Activated CD8-positive, alpha-beta T cell treated with anti-CD3 and anti-CD28 coated beads, Interleukin-2, amount 10 ng/mL, durations not matched to agents 7 days and 5 days (primary cell): ENCODE data around the gene ROBO3. TPM values are rescaled to one million over a fixed set of nuclear protein-coding genes. Genes with fewer than 3 reads are reported as not detected.

Experiments
- ATAC-seq: fragments of 150-1000 bp; cut with Tn5 transposase; one replicate; pipeline ENCODE4 v1.10.0; 2021; ENCODE audit warnings: moderate library complexity
- CTCF ChIA-PET: fragments of 350-600 bp; sonication (Branson Sonifier 250); formaldehyde crosslinking; loops from one replicate; lab custom pipeline; 2021; ENCODE audit warnings: antibody characterized with exemption; lab: Charles Lee
- POLR2A ChIA-PET: fragments of 350-600 bp; sonication (Branson Sonifier 250); formaldehyde crosslinking; loops from one replicate; lab custom pipeline; 2021; ENCODE audit warnings: antibody characterized with exemption; lab: Charles Lee
- DNase-seq: peaks from one replicate; pipeline ENCODE4 v3.0.0-alpha.2; 2020
- H3K27ac Mint-ChIP-seq: one replicate; pipeline ENCODE4 v1.8.0; 2021; ENCODE audit warnings: mild to moderate bottlenecking, mixed read lengths
- H3K27me3 Mint-ChIP-seq: one replicate; pipeline ENCODE4 v1.8.0; 2021; ENCODE audit warnings: low read depth, mixed read lengths
- H3K36me3 Mint-ChIP-seq: one replicate; pipeline ENCODE4 v1.8.0; 2021; ENCODE audit warnings: low read depth, mixed read lengths
- H3K4me1 Mint-ChIP-seq: one replicate; pipeline ENCODE4 v1.8.0; 2021; ENCODE audit warnings: low read depth, mixed read lengths
- H3K4me3 Mint-ChIP-seq: one replicate; pipeline ENCODE4 v1.8.0; 2021; ENCODE audit warnings: mild to moderate bottlenecking, mixed read lengths
- H3K9me3 Mint-ChIP-seq: one replicate; pipeline ENCODE4 v1.8.0; 2022; ENCODE audit warnings: mixed read lengths; ENCODE audit not compliant: insufficient read depth
- total RNA-seq, 2 experiments: library from RNA; stranded (reverse); gene quantifications; one replicate each; pipeline ENCODE4 v1.2.3, GENCODE V29; 2021

Gene ROBO3
- total RNA-seq, 2 experiments from 2014 or later, result 9.4 to 10.5 TPM

DNA sequence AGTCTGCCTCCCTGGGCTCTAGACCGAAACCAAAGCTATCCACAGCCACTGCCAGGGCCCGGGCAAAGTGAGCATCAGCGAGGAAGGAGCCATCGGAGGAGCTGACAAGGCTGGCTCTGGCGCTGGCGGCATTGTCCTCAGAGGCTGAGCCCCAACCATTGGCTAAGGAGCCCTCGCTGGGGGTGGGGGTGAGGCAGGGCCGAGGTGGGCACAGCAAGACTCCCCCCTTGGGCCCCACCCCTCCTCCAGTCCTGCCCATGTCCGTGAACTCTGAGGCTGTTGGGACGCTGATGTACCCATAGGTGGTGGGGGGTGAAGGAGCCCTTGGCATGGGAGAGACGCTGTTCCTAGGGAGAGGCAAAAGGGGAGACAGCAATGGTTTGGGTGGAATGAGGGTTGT lies 21.2 kb downstream of the ROBO3 start:
- Mint-ChIP-seq H3K4me1 (peaks cover 2% of the 10 kb centered on the region), H3K27me3 (peaks cover 10% of the 10 kb centered on the region), H3K36me3 (no peaks in the 10 kb centered on the region), H3K4me3 (no peak overlapping the region), H3K9me3 (no peaks in the 10 kb centered on the region), H3K27ac (no peak overlapping the region)
- POLR2A ChIA-PET, result no interaction called here
- CTCF ChIA-PET, result interaction anchor here (1.2 kb wide), 1 partner anchor 11 kb away, joined by 3 read pairs; the partner anchor contains the start of gene ROBO4
- DNase-seq (no peak), ATAC-seq (no peak)

- Mint-ChIP-seq H3K27me3 (peaks cover 10% of the 10 kb centered on the region), H3K9me3 (no peaks in the 10 kb centered on the region), H3K36me3 (no peaks in the 10 kb centered on the region), H3K27ac (no peak overlapping the region), H3K4me3 (no peak overlapping the region), H3K4me1 (peaks cover 2% of the 10 kb centered on the region)
- ATAC-seq (no peak), DNase-seq (no peak)
- ChIA-PET CTCF (interaction anchor here (0.9 kb wide), 1 partner anchor 11 kb away, joined by 3 read pairs; no protein-coding TSS in a partner anchor), POLR2A (no interaction called here)
These were observed 21.9 kb downstream of the ROBO3 start for GRCh38 chr11:124886978-124887666.

- ATAC-seq (no peak), DNase-seq (no peak)
- H3K27ac Mint-ChIP-seq, result no peak overlapping the region
- H3K4me1 Mint-ChIP-seq, result peaks cover 2% of the 10 kb centered on the region
- POLR2A ChIA-PET, result no interaction called here
- H3K4me3 Mint-ChIP-seq, result no peak overlapping the region
- peaks cover 14% of the 10 kb centered on the region for H3K27me3 Mint-ChIP-seq
- CTCF ChIA-PET, result interaction anchor here (0.9 kb wide), 1 partner anchor 11 kb away, joined by 3 read pairs; no protein-coding TSS in a partner anchor
- no peaks in the 10 kb centered on the region for H3K9me3 Mint-ChIP-seq
- H3K36me3 Mint-ChIP-seq, result no peaks in the 10 kb centered on the region
These were observed 22.4 kb downstream of the ROBO3 start for GRCh38 chr11:124887667-124888013.

- no peaks in the 10 kb centered on the region for H3K36me3 Mint-ChIP-seq
- CTCF ChIA-PET, result interaction anchor here (0.8 to 3.3 kb wide), 5 partner anchors 8 to 253 kb away, joined by 3 to 16 read pairs (median 4); partner anchors contain the start of gene ROBO4
- no peaks in the 10 kb centered on the region for H3K9me3 Mint-ChIP-seq
- no peak for ATAC-seq
- POLR2A ChIA-PET, result no interaction called here
- H3K27ac Mint-ChIP-seq, result no peak overlapping the region
- H3K27me3 Mint-ChIP-seq, result peaks cover 14% of the 10 kb centered on the region
- no peak overlapping the region for H3K4me3 Mint-ChIP-seq
- H3K4me1 Mint-ChIP-seq, result no peaks in the 10 kb centered on the region
- no peak for DNase-seq
These were observed 24.2 kb downstream of the ROBO3 start for GRCh38 chr11:124889191-124890091.

GRCh38 chr11:124890151-124890550 lies 24.9 kb downstream of the ROBO3 start:
- Mint-ChIP-seq H3K4me3 (no peak overlapping the region), H3K27ac (no peak overlapping the region), H3K4me1 (no peaks in the 10 kb centered on the region), H3K9me3 (no peaks in the 10 kb centered on the region), H3K27me3 (peaks cover 14% of the 10 kb centered on the region), H3K36me3 (no peaks in the 10 kb centered on the region)
- ChIA-PET POLR2A (no interaction called here), CTCF (interaction anchor here (1.3 to 3.3 kb wide), 3 partner anchors 10 to 252 kb away, joined by 4 to 16 read pairs (median 5); no protein-coding TSS in a partner anchor)
- DNase-seq (no peak), ATAC-seq (no peak)

DNA sequence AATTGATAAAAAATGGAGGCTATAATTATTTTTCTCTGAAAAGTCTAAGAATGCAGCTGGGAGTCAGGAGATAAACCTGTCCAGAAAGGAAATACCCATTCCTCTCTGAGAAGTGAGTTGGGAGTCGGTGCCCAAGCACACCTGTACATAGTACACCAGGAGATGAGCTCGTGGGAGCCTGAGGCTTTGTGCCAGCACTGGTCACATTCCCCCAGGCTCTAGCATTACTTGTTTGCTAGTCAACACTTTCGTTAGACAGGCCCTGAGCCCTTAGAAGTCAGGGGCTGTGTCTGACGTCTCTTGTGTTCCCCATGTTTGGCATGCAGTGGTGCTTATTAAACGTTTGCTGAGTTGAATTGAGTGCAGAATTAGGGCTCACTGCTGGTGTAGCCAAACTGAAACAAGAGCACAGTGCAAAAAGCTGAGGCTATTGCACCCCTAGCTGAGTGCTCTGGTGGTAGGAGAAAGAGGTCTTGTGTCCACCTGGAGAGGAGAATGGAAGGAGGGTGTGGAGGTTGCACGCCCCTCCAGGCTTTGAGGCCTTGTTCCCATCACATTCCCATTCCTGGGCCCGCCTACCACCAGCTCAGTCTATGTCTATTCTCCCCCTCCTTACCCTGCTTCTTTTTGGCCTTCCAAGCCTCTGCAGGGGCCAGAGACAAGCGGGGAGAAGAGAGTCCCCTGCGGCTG lies 25.6 kb downstream of the ROBO3 start:
- H3K36me3 Mint-ChIP-seq, result no peaks in the 10 kb centered on the region
- no peaks in the 10 kb centered on the region for H3K4me1 Mint-ChIP-seq
- CTCF ChIA-PET, result interaction anchor here (1.3 to 3.3 kb wide), 3 partner anchors 10 to 252 kb away, joined by 4 to 16 read pairs (median 5); no protein-coding TSS in a partner anchor
- ATAC-seq (no peak), DNase-seq (no peak)
- H3K9me3 Mint-ChIP-seq, result no peaks in the 10 kb centered on the region
- no peak overlapping the region for H3K27ac Mint-ChIP-seq
- H3K4me3 Mint-ChIP-seq, result no peak overlapping the region
- peaks cover 14% of the 10 kb centered on the region for H3K27me3 Mint-ChIP-seq
- POLR2A ChIA-PET, result no interaction called here

- Mint-ChIP-seq H3K27ac (no peak overlapping the region), H3K4me3 (no peak overlapping the region), H3K27me3 (peaks cover 14% of the 10 kb centered on the region), H3K9me3 (no peaks in the 10 kb centered on the region), H3K36me3 (no peaks in the 10 kb centered on the region), H3K4me1 (no peaks in the 10 kb centered on the region)
- no peak for ATAC-seq
- DNase-seq, result no peak
- CTCF ChIA-PET, result interaction anchor here (1.3 to 3.3 kb wide), 3 partner anchors 15 to 251 kb away, joined by 3 to 16 read pairs (median 5); no protein-coding TSS in a partner anchor
- POLR2A ChIA-PET, result no interaction called here
These were observed 26.2 kb downstream of the ROBO3 start for GRCh38 chr11:124891373-124891861.

DNA sequence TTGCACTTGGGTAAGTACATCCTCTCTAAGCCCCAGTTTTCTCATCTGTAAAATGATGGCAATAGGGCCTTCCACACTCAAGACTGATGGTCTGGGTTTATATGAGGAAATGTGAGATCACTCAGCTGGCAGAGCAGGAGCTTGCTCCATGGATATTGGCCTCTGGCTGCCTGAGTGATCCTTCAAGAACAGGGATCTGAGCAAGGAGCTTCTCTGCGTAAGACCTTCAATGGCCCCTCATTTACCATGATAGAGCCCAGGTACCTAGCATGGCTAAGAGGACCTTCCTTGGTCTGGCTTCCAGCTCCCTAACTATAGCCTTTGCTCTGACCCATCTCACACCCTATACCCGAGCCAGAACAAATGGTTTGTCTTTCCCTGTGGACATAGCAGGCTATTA lies 26.9 kb downstream of the ROBO3 start:
- ChIA-PET CTCF (interaction anchor here (0.8 to 1.3 kb wide), 2 partner anchors 16 to 26 kb away, joined by 3 to 5 read pairs; no protein-coding TSS in a partner anchor), POLR2A (no interaction called here)
- DNase-seq, result no peak
- H3K27me3 Mint-ChIP-seq, result peaks cover 14% of the 10 kb centered on the region
- no peaks in the 10 kb centered on the region for H3K9me3 Mint-ChIP-seq
- no peaks in the 10 kb centered on the region for H3K36me3 Mint-ChIP-seq
- ATAC-seq, result no peak
- H3K4me3 Mint-ChIP-seq, result no peak overlapping the region
- peaks cover under 1% of the 10 kb centered on the region for H3K4me1 Mint-ChIP-seq
- H3K27ac Mint-ChIP-seq, result no peak overlapping the region

- no peak overlapping the region for H3K4me3 Mint-ChIP-seq
- ATAC-seq (no peak), DNase-seq (no peak)
- POLR2A ChIA-PET, result no interaction called here
- H3K27me3 Mint-ChIP-seq, result peaks cover 14% of the 10 kb centered on the region
- no peaks in the 10 kb centered on the region for H3K9me3 Mint-ChIP-seq
- CTCF ChIA-PET, result interaction anchor here (0.8 to 1.3 kb wide), 2 partner anchors 16 to 27 kb away, joined by 3 to 5 read pairs; no protein-coding TSS in a partner anchor
- H3K4me1 Mint-ChIP-seq, result peaks cover 8% of the 10 kb centered on the region
- H3K36me3 Mint-ChIP-seq, result no peaks in the 10 kb centered on the region
- H3K27ac Mint-ChIP-seq, result no peak overlapping the region
These were observed 27.7 kb downstream of the ROBO3 start for GRCh38 chr11:124892750-124893454.

- DNase-seq (no peak), ATAC-seq (no peak)
- no peak overlapping the region for H3K27ac Mint-ChIP-seq
- ChIA-PET POLR2A (no interaction called here), CTCF (no interaction called here)
- no peaks in the 10 kb centered on the region for H3K9me3 Mint-ChIP-seq
- no peaks in the 10 kb centered on the region for H3K36me3 Mint-ChIP-seq
- peaks cover 11% of the 10 kb centered on the region for H3K27me3 Mint-ChIP-seq
- H3K4me1 Mint-ChIP-seq, result peaks cover 11% of the 10 kb centered on the region
- H3K4me3 Mint-ChIP-seq, result no peak overlapping the region
These were observed 28.7 kb downstream of the ROBO3 start for GRCh38 chr11:124893781-124894401.
